ENCODE results near the gene ZBTB16. TPM values are rescaled to one million over a fixed set of nuclear protein-coding genes. Genes with fewer than 3 reads are reported as not detected.

Gene ZBTB16
- total RNA-seq, 1 donor from 2014 or later, result 17.7 TPM

GRCh38 chr11:114284914-114285313 lies 225.4 kb downstream of the ZBTB16 start:
- no peak overlapping the region for H3K4me2 ChIP-seq
- H3K4me1 ChIP-seq, result peaks cover 16% of the 10 kb centered on the region
- Mint-ChIP-seq H3K4me1 (peaks cover 4% of the 10 kb centered on the region), H3K27ac (no peak overlapping the region), H3K4me3 (no peak overlapping the region), H3K36me3 (no peaks in the 10 kb centered on the region), H3K27me3 (ENCODE audit: insufficient read depth, low read depth) (no peaks in the 10 kb centered on the region), H3K9me3 (no peaks in the 10 kb centered on the region)
- H3K27ac ChIP-seq, result no peak overlapping the region
- H3K9ac ChIP-seq, result no peak overlapping the region
- H3K27me3 ChIP-seq, result no peaks in the 10 kb centered on the region
- no peaks in the 10 kb centered on the region for H3F3A ChIP-seq (ENCODE audit: low read depth)
- H3K36me3 ChIP-seq, result no peaks in the 10 kb centered on the region
- no peaks in the 10 kb centered on the region for H3K79me2 ChIP-seq (ENCODE audit: low read depth)
- TF ChIP-seq EZH2 (IDR thresholded peaks at IDR 0.05), result no peak
- TF ChIP-seq CTCF (IDR thresholded peaks at IDR 0.05), result no peak
- no peak for TF ChIP-seq EZH2phosphoT487 (IDR thresholded peaks at IDR 0.05)
- H3K9me3 ChIP-seq (ENCODE audit: low read depth), result no peaks in the 10 kb centered on the region
- no peak overlapping the region for H2AFZ ChIP-seq (replicated peaks)
- H3K4me3 ChIP-seq, result no peak overlapping the region
- no peaks in the 10 kb centered on the region for H4K20me1 ChIP-seq (ENCODE audit: low read depth)
- DNase-seq (ENCODE audit: low spot score), result no peak

GRCh38 chr11:114285599-114285998 lies 226.1 kb downstream of the ZBTB16 start:
- Histone ChIP-seq H3F3A (ENCODE audit: low read depth) (no peaks in the 10 kb centered on the region), H3K9me3 (ENCODE audit: low read depth) (no peaks in the 10 kb centered on the region), H2AFZ (replicated peaks) (no peak overlapping the region), H3K36me3 (no peaks in the 10 kb centered on the region), H3K4me1 (peaks cover 16% of the 10 kb centered on the region), H3K9ac (no peak overlapping the region), H3K79me2 (ENCODE audit: low read depth) (no peaks in the 10 kb centered on the region), H3K27ac (no peak overlapping the region), H3K27me3 (no peaks in the 10 kb centered on the region), H3K4me2 (no peak overlapping the region), H4K20me1 (ENCODE audit: low read depth) (no peaks in the 10 kb centered on the region), H3K4me3 (no peak overlapping the region)
- no peak overlapping the region for H3K4me3 Mint-ChIP-seq
- H3K9me3 Mint-ChIP-seq, result peaks cover 3% of the 10 kb centered on the region
- H3K36me3 Mint-ChIP-seq, result no peaks in the 10 kb centered on the region
- H3K27ac Mint-ChIP-seq, result no peak overlapping the region
- H3K4me1 Mint-ChIP-seq, result peaks cover 4% of the 10 kb centered on the region
- DNase-seq (ENCODE audit: low spot score), result no peak
- TF ChIP-seq EZH2 (IDR thresholded peaks at IDR 0.05), result no peak
- TF ChIP-seq CTCF (IDR thresholded peaks at IDR 0.05), result no peak
- no peak for TF ChIP-seq EZH2phosphoT487 (IDR thresholded peaks at IDR 0.05)
- H3K27me3 Mint-ChIP-seq (ENCODE audit: insufficient read depth, low read depth), result no peaks in the 10 kb centered on the region

- TF ChIP-seq EZH2 (IDR thresholded peaks at IDR 0.05) (no peak), EZH2phosphoT487 (IDR thresholded peaks at IDR 0.05) (no peak), CTCF (IDR thresholded peaks at IDR 0.05) (no peak)
Observed at GRCh38 chr11:114286229-114286628, 226.7 kb downstream of the ZBTB16 start.

More at GRCh38 chr11:114286229-114286628, 226.7 kb downstream of the ZBTB16 start:
- Mint-ChIP-seq H3K27ac (no peak overlapping the region), H3K4me3 (no peak overlapping the region), H3K27me3 (ENCODE audit: insufficient read depth, low read depth) (no peaks in the 10 kb centered on the region), H3K36me3 (no peaks in the 10 kb centered on the region), H3K9me3 (peaks cover 3% of the 10 kb centered on the region), H3K4me1 (peaks cover 1% of the 10 kb centered on the region)
- H3K4me2 ChIP-seq, result no peak overlapping the region
- no peak overlapping the region for H3K4me3 ChIP-seq
- no peaks in the 10 kb centered on the region for H3K79me2 ChIP-seq (ENCODE audit: low read depth)
- H3K4me1 ChIP-seq, result peaks cover 13% of the 10 kb centered on the region
- H2AFZ ChIP-seq (replicated peaks), result no peak overlapping the region
- no peak overlapping the region for H3K9ac ChIP-seq
- H3K27me3 ChIP-seq, result no peaks in the 10 kb centered on the region
- DNase-seq (ENCODE audit: low spot score), result no peak
- no peaks in the 10 kb centered on the region for H3K36me3 ChIP-seq
- H3K27ac ChIP-seq, result no peak overlapping the region
- H3F3A ChIP-seq (ENCODE audit: low read depth), result no peaks in the 10 kb centered on the region
- H4K20me1 ChIP-seq (ENCODE audit: low read depth), result no peaks in the 10 kb centered on the region
- no peaks in the 10 kb centered on the region for H3K9me3 ChIP-seq (ENCODE audit: low read depth)

Measured in neural progenitor cell (in vitro differentiated cells).